OCI-LY3 (cell line): Measurements from ENCODE around the gene MAGIX.

Source experiments
- H2AFZ ChIP-seq: fragments of 200-600, 300-600 bp; shearing (Covaris generic); 2 replicates; pipeline ENCODE4 v1.6.0; 2014; ENCODE audit warnings: antibody characterized with exemption, low read depth, low read length
- H3K27ac ChIP-seq: fragments of 200-600, 300-600 bp; sonication (generic); 2 replicates; pipeline ENCODE4 v1.5.1; 2014; ENCODE audit warnings: mild to moderate bottlenecking, low read length, moderate library complexity, mixed read lengths
- H3K27me3 ChIP-seq: fragments of 200-600, 300-600 bp; sonication (generic); 2 replicates; pipeline ENCODE4 v1.6.1; 2014; ENCODE audit warnings: low read depth, low read length, mixed read lengths
- H3K36me3 ChIP-seq: fragments of 200-600, 300-600 bp; sonication (generic); replicated peaks from 2 replicates; pipeline ENCODE3; 2014; ENCODE audit warnings: low read depth, low read length, mixed read lengths
- H3K4me1 ChIP-seq: fragments of 300-600, 200-600 bp; sonication (generic); 2 replicates; pipeline ENCODE4 v1.6.1; 2014; ENCODE audit warnings: low read length, mixed read lengths
- H3K4me2 ChIP-seq: fragments of 200-600, 300-600 bp; sonication (generic); 2 replicates; pipeline ENCODE4 v1.6.1; 2014; ENCODE audit warnings: low read length, mixed read lengths
- H3K4me3 ChIP-seq: fragments of 300-600, 200-600 bp; sonication (generic); 2 replicates; pipeline ENCODE4 v1.5.1; 2014; ENCODE audit warnings: antibody characterized with exemption, mild to moderate bottlenecking, low read length, moderate library complexity
- H3K79me2 ChIP-seq: fragments of 300-600, 200-600 bp; shearing (Covaris generic); 2 replicates; pipeline ENCODE4 v1.6.1; 2014; ENCODE audit warnings: mild to moderate bottlenecking, low read length, mixed read lengths
- H3K9ac ChIP-seq: fragments of 300-600, 200-600 bp; shearing (Covaris generic); 2 replicates; pipeline ENCODE4 v1.6.0; 2014; ENCODE audit warnings: mild to moderate bottlenecking, low read length, moderate library complexity
- H3K9me3 ChIP-seq: fragments of 200-600, 300-600 bp; shearing (Covaris generic); 2 replicates; pipeline ENCODE4 v1.6.1; 2014; ENCODE audit warnings: low read length, mixed read lengths; ENCODE audit not compliant: insufficient read depth
- H4K20me1 ChIP-seq: fragments of 200-600, 300-600 bp; sonication (generic); 2 replicates; pipeline ENCODE4 v1.6.1; 2016; ENCODE audit warnings: low read length, mixed read lengths; ENCODE audit not compliant: insufficient read depth
- CTCF ChIP-seq: fragments of 200-600, 300-600 bp; sonication (generic); IDR thresholded peaks from 2 replicates; pipeline ENCODE4 v1.5.1; 2014; ENCODE audit warnings: antibody characterized with exemption, low read length, low read depth
- EZH2phosphoT487 ChIP-seq: fragments of 200-600 bp; shearing (Covaris generic); IDR thresholded peaks from 2 replicates; pipeline ENCODE4 v1.6.1; 2018; ENCODE audit warnings: antibody characterized with exemption, mixed run types, low read depth

Gene MAGIX

GRCh38 chrX:49198540-49199314 lies 36.2 kb downstream of the MAGIX start:
- H3K4me3 ChIP-seq = peak overlapping the region; percentile 85
- no peaks in the 10 kb centered on the region for H3K79me2 ChIP-seq
- H3K9me3 ChIP-seq = no peaks in the 10 kb centered on the region
- no peak overlapping the region for H2AFZ ChIP-seq
- no peak overlapping the region for H3K9ac ChIP-seq
- H3K36me3 ChIP-seq = no peaks in the 10 kb centered on the region
- H3K27me3 ChIP-seq = no peaks in the 10 kb centered on the region
- no peaks in the 10 kb centered on the region for H4K20me1 ChIP-seq
- TF ChIP-seq EZH2phosphoT487 (no peak), CTCF (no peak)
- peaks cover 12% of the 10 kb centered on the region for H3K4me1 ChIP-seq
- H3K27ac ChIP-seq = no peak overlapping the region
- peak overlapping the region; percentile 74 for H3K4me2 ChIP-seq

GRCh38 chrX:49199315-49199595 lies 36.7 kb downstream of the MAGIX start:
- Histone ChIP-seq H4K20me1 (no peaks in the 10 kb centered on the region), H3K4me2 (peak overlapping the region; percentile 74), H3K9me3 (no peaks in the 10 kb centered on the region), H3K4me1 (peaks cover 12% of the 10 kb centered on the region), H3K79me2 (no peaks in the 10 kb centered on the region), H3K4me3 (peak overlapping the region; percentile 85), H3K27me3 (no peaks in the 10 kb centered on the region), H3K27ac (no peak overlapping the region), H3K9ac (peak overlapping the region; percentile 62; the same call in 1 of the 2 replicates), H3K36me3 (no peaks in the 10 kb centered on the region), H2AFZ (no peak overlapping the region)
- TF ChIP-seq EZH2phosphoT487 = no peak
- TF ChIP-seq CTCF = no peak

GRCh38 chrX:49199906-49200771 lies 37.6 kb downstream of the MAGIX start, which contains the start of gene SYP:
TSS of gene SYP (minus strand) at chrX:49200193. CDS start at chrX:49200186, 7 bp downstream.
- peak within 1 kb of the TSS; percentile 89 for H3K9ac ChIP-seq
- peak within 1 kb of the TSS; percentile 92 for H3K4me2 ChIP-seq
- H3K27ac ChIP-seq = peak within 1 kb of the TSS; percentile 74
- H3K4me1 ChIP-seq = peaks cover 12% of the 10 kb centered on the region
- H3K4me3 ChIP-seq = peak within 1 kb of the TSS; percentile 85
- peak within 1 kb of the TSS; percentile 56; the same call in 1 of the 2 replicates for H2AFZ ChIP-seq
- no peaks in the 10 kb centered on the region for H3K79me2 ChIP-seq
- no peaks in the 10 kb centered on the region for H3K9me3 ChIP-seq
- H3K27me3 ChIP-seq = no peaks in the 10 kb centered on the region
- no peaks in the 10 kb centered on the region for H4K20me1 ChIP-seq
- no peaks in the 10 kb centered on the region for H3K36me3 ChIP-seq
- TF ChIP-seq CTCF (no peak), EZH2phosphoT487 (no peak)

- Histone ChIP-seq H3K36me3 (no peaks in the 10 kb centered on the region), H3K4me3 (no peak overlapping the region), H4K20me1 (no peaks in the 10 kb centered on the region), H3K4me1 (peaks cover 15% of the 10 kb centered on the region), H3K4me2 (no peak overlapping the region), H3K9ac (no peak overlapping the region), H3K79me2 (no peaks in the 10 kb centered on the region), H2AFZ (no peak overlapping the region), H3K9me3 (no peaks in the 10 kb centered on the region), H3K27me3 (no peaks in the 10 kb centered on the region), H3K27ac (no peak overlapping the region)
- TF ChIP-seq CTCF = no peak
- TF ChIP-seq EZH2phosphoT487 = no peak
Measured at GRCh38 chrX:49202022-49202421, 39.5 kb downstream of the MAGIX start.
